ENCODE data around the gene LY6G6C. TPM values are rescaled to one million over a fixed set of nuclear protein-coding genes. Genes with fewer than 3 reads are reported as not detected.

LY6G6C gene
- total RNA-seq, 1 experiment from 2014 or later = not detected

DNA sequence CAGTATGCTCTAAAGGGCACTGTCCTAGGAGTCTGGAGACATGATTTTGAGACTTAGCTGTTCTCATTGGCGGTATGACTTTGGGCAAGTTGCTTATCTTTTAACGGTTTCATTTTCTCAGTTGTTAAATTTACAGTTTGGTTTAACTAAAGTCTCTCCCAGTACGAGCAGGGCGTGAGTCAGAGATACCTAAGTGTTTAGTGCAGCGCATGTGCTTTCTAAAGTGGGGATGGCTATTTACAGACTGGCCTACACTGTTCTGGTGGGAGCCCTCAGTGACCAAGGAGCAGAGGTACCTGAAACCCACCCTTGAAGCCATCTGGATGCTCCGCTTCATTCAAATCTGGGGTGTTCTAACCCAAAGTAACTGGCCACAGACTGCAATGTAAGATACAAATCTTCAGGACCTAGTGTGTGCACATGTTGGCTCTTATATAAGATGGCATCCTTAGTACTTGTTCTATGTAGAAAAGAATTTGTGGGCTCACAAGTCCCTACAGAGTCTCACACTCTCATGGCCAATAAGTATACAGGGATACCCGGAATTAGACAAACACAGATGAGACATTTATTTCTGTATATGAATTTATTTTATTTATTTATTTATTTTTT lies 29.0 kb upstream of the LY6G6C start:
- no peak for DNase-seq
- no peaks in the 10 kb centered on the region for H3K27me3 ChIP-seq
- no peaks in the 10 kb centered on the region for H3K9me3 ChIP-seq
- peaks cover 8% of the 10 kb centered on the region; the same call in 1 of the 2 replicates for H3K36me3 ChIP-seq
- no peak overlapping the region for H3K4me3 ChIP-seq

DNA sequence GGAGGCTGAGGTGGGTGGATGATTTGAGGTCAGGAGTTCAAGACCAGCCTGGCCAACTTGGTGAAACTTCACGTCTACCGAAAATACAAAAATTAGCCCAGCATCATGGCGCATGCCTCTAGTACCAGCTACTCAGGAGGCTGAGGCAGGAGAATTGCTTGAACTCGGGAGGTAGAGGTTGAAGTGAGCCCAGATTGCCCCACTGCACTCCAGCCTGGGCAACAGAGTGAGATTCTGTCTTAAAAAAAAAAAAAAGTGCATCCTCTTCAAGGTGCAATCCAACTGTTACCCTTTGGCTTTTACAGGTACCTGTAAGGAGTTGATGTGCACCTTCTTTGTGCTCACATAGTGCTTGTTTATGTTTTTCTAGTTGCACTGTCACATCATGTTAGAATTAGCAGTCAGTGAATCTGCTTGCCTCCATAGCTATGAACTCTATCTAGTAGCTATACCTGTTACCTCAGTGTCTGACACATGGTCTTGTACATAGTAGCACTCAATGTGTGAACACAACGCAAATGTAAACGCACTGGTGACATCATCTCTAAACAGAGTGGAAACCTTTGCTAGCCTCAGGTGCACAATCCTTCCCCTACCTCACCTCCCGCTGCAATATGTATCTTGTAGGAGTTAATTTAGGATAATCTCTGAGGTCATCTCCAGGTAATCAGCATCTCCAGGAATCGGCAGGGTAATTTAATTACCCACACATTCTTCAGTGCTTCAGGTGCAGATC lies 27.9 kb upstream of the LY6G6C start:
- Histone ChIP-seq H3K9me3 (no peaks in the 10 kb centered on the region), H3K27me3 (no peaks in the 10 kb centered on the region), H3K4me3 (no peak overlapping the region), H3K36me3 (peaks cover 8% of the 10 kb centered on the region; the same call in 1 of the 2 replicates)
- no peak for DNase-seq

DNA sequence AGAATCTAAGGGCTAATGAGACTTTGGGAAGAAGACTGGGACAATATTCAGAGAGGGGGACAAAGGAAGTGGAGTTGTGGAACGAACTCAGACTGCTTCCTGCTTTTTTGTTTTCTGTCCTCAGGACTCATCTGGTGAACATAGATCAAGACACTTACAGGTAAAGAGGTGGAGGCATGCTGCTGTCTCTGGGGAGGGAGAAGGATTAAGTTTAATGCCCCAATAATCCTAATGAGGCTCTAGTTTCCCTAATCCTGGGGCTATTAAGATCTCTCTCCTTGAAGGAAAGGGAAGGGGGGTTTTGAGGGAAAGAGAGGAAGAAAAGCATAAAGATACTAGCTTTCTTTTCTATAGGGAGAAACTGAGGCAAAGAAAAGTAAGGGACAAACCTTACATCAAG lies 22.9 kb upstream of the LY6G6C start:
- H3K4me3 ChIP-seq = no peak overlapping the region
- no peaks in the 10 kb centered on the region for H3K27me3 ChIP-seq
- H3K36me3 ChIP-seq = peaks cover 31% of the 10 kb centered on the region
- no peak for DNase-seq
- no peaks in the 10 kb centered on the region for H3K9me3 ChIP-seq

DNA sequence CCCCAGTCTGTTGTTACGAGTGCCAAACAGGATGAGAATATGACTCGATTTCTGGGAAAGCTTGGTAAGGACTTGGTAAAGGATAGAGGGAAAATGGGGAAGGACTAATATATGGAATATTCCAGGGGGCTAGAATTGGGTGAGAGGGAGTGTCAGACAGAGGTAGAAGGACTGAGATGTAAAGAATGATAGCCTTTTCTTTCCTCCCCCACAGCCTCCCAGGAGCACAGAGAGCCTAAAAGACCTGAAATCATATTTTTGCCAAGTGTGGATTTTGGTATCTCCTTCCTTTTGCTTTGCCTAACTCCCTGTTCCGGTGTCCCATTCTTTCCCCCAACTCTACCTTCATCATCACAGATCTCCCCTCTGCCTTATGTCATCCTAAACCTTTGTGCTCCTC lies 21.3 kb upstream of the LY6G6C start:
- no peaks in the 10 kb centered on the region for H3K9me3 ChIP-seq
- H3K4me3 ChIP-seq = no peak overlapping the region
- H3K27me3 ChIP-seq = no peaks in the 10 kb centered on the region
- peaks cover 29% of the 10 kb centered on the region for H3K36me3 ChIP-seq
- DNase-seq = no peak

DNA sequence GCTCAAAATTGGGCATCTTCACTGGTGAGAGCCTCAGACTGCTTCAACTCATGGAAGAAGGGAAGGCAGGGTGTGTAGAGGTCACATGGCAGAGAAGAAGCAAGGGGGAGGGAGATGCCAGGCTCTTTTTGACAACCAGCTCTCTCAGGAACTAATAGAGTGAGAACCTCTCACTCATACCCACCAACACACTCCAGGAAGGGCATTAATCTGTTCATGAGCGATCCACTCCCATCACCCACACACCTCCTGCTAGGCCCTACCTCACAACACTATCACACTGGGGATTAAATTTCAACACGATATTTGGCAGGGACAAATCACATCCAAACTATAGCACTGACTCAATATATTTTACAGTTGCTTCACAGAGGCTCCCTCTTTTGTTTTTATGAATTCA lies 20.3 kb upstream of the LY6G6C start:
- no peaks in the 10 kb centered on the region for H3K9me3 ChIP-seq
- H3K27me3 ChIP-seq = no peaks in the 10 kb centered on the region
- peaks cover 28% of the 10 kb centered on the region for H3K36me3 ChIP-seq
- DNase-seq = no peak
- no peak overlapping the region for H3K4me3 ChIP-seq

DNA sequence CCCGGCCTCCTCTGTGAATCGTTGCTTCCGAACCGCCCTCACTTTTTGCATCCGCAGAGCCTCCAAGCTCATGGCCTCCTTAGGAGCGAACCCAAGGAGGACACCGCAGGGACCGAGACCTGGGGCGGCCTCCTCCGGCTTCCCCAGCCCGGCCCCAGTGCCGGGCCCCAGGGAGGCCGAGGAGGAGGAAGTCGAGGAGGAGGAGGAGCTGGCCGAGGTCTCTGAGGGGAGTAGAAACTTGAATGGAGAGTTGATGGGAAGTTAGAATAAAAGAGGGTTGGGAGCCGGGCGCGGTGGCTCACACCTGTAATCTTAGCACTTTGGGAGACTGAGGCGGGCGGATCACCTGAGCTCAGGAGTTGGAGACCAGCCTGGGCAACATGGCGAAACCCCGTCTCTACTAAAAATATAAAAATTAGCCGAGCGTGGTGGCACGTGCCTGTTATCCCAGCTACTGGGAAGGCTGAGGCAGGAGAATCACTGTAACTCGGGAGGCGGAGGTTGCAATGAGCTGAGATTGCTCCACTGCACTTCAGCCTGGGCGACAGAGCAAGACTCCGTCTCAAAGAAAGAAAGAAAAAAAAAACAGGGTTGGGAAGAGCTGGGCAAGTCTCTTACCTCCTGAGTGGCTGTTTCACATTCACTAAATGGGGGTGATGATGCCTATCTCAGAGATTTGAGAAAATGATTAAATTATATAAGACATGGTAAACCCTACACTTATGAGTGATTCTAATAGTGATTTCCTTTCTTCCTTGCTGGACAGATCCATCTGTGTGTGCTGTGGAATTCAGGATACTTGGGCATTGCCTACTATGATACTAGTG lies 19.1 kb upstream of the LY6G6C start:
- peaks cover 23% of the 10 kb centered on the region for H3K36me3 ChIP-seq
- DNase-seq = no peak
- H3K9me3 ChIP-seq = no peaks in the 10 kb centered on the region
- no peaks in the 10 kb centered on the region for H3K27me3 ChIP-seq
- peak overlapping the region; percentile 69 for H3K4me3 ChIP-seq

DNA sequence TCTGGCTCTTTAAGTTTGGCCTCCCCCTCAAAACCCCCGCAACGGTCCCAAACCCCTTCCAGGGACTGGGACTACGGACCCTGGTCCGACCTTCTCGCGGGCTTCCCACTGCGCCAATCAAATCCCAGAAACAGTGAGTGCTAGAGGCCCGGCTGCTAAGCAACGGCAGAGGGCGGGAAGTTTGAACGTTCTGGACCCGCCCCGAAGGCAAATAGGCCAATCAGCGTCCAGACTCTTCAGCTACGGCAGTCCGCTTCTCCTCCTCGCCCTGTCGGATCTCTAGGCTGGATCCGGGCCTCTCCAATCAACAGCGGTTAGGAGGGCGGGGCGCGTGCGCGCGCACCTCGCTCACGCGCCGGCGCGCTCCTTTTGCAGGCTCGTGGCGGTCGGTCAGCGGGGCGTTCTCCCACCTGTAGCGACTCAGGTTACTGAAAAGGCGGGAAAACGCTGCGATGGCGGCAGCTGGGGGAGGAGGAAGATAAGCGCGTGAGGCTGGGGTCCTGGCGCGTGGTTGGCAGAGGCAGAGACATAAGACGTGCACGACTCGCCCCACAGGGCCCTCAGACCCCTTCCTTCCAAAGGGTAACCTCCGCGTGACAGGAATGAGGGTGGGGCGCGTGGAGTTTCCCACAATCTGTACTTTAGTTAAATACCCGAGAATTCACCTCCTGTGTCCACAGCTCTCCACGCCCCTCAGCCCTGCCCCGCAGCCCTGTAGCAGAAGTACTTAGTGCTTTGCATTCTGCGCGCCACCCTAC lies 18.3 kb upstream of the LY6G6C start, which contains the start of gene MSH5:
MSH5 (plus strand) TSS at position 367 of the 758 bp plus-strand sequence. CDS start 462 bp downstream, outside the sequence.
- no peaks in the 10 kb centered on the region for H3K27me3 ChIP-seq
- DNase-seq = peak; percentile 96
- H3K36me3 ChIP-seq = peaks cover 27% of the 10 kb centered on the region
- peak within 1 kb of the TSS; percentile 69 for H3K4me3 ChIP-seq
- no peaks in the 10 kb centered on the region for H3K9me3 ChIP-seq

DNA sequence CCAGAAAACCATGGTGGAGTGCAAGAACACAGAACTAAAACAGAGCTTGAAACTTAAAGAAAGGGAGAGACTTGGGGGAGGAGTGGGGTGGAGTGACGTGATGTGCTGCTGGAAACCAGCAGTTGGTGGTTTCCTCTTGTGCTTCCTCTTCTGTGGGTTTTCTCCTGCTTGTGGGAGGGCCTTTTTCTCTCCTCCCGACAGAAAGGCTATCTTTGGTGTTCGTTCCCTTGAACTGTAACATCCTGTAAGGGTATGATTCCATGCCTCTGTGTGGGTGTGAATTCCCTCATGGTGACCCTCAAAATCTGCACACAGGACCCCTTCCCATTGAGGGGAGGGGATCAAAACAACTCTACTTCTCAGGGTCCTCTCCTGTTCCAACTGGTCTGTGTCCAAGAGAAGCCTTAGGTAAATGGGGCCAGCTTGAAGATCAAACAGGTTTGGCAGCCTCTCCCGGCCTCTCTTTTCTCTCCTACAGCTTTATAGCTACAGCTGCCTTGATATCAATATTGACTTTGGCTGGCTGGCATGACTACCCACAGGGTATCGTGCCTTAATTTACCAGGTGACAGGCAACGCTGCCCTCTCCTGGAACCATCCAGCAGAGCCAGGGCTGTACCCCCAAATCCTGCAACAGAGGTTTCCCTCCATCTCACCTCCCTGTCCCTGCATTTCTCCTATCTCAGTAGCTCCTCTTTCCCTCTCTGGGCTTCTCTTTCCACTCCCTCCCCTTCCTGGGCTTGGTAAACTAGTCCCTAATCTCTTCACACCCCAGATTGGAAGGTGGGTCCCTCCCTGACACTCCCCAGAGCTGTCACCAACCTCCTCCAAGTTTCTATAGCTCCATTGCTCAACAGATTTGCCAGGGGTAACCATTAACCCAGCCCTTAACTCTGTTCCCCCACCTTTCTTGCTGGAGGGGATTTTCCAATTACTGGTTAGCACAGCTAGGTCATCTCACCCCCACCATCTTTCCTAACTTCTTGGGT lies 16.7 kb upstream of the LY6G6C start:
- no peak for DNase-seq
- H3K4me3 ChIP-seq = no peak overlapping the region

DNA sequence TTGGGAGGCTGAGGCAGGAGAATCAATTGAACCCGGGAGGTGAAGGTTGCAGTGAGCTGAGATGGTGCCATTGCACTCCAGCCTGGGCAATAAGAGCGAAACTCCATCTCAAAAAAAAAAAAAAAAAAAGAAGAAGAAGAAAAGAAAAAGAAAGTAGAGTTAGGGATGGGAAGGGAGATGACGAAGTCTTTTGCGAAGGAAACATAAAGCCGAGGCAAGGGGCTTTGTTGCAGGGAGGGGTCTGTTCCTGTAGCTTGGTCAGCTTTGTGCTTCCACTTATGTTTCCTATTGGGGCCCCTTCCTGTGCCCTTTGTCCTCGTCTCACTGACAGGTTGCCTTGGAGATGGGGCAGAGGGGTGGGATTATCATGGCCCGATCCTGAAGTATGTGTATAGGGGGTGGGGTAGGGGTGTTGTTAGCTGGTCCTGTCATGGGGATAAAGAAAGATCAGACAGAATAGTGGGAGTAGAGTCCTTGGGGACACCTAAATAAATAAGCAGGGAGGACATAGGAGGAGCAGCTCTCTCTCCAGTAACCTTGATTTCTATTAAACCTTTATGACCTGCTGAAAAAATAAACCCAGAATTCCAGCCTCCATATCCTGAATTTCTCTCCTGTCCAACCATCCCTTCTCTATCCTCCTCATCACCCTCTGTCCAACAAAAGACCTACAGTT lies 15.9 kb upstream of the LY6G6C start:
- peaks cover 38% of the 10 kb centered on the region for H3K36me3 ChIP-seq
- no peaks in the 10 kb centered on the region for H3K27me3 ChIP-seq
- H3K4me3 ChIP-seq = no peak overlapping the region
- H3K9me3 ChIP-seq = no peaks in the 10 kb centered on the region
- no peak for DNase-seq

More for the DNA sequence above, 16.7 kb upstream of the LY6G6C start:
- Histone ChIP-seq H3K36me3 (peaks cover 40% of the 10 kb centered on the region), H3K27me3 (no peaks in the 10 kb centered on the region), H3K9me3 (no peaks in the 10 kb centered on the region)

DNA sequence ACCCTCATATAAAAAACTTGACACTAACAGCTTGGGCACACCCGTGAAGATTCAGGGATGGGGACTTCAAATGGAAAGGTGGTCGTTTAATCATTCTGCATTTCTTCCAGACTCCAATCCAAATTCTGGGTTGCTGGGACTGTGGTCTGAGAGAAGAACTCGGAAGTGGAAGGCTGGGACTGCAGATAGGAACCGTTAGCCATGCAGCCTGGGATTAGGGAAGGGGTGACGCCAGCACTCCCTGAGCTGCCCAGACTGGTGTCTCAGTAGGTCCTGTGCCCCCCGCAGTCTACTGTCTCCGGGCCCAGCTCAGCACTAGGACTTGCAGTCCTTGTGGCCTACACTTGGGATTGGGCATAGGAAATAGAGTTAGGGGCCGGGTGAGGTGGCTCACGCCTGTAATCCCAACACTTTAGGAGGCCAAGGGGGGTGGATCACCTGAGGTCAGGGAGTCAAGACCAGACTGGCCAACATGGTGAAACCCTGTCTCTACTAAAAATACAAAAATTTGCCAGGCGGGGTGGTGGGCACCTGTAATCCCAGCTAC lies 15.3 kb upstream of the LY6G6C start:
- Histone ChIP-seq H3K4me3 (peak overlapping the region; percentile 82), H3K36me3 (peaks cover 38% of the 10 kb centered on the region), H3K9me3 (no peaks in the 10 kb centered on the region), H3K27me3 (no peaks in the 10 kb centered on the region)
- no peak for DNase-seq

DNA sequence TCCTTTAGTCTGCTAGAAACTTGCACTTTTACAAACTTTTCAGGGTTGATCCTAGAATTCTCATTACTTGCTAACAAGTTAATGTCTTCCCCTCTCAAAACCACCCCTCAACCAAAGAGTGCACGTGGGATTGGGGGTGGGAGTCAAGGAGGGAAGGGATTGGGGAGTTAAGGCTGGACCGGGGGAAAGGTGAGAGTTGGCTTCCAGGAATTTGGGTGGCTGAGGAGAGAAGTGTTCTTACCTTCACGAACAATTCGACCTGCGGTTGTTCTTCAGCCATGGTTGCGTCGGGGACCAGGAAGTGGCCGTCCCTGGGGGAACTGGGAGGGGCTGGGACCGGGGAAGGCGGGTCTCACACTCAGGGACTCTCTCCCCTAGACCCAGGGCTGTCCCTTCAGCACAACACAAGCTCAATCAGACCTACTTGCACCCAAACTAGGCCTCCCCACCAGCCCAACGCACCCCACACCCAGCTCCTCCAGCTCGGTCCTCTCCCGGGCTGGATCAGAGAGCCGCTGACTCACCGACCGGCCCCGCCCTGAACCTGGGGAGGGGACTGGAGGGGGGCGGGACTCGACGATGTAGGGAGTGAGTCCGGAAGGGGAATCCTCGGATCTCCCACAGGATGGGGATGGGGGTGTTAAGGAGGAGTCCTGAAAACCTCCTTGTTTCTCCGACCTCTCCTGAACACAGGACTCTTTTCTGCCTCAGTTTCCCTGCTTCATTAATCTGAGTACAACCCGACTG lies 14.6 kb upstream of the LY6G6C start, which contains the start of gene CLIC1:
CLIC1 (minus strand) TSS at position 510 of the 747 bp plus-strand sequence; CDS start at position 280, 230 bp downstream.
- DNase-seq = peak; percentile 88
- Histone ChIP-seq H3K4me3 (peak within 1 kb of the TSS; percentile 82), H3K36me3 (peaks cover 38% of the 10 kb centered on the region), H3K9me3 (no peaks in the 10 kb centered on the region), H3K27me3 (no peaks in the 10 kb centered on the region)

DNA sequence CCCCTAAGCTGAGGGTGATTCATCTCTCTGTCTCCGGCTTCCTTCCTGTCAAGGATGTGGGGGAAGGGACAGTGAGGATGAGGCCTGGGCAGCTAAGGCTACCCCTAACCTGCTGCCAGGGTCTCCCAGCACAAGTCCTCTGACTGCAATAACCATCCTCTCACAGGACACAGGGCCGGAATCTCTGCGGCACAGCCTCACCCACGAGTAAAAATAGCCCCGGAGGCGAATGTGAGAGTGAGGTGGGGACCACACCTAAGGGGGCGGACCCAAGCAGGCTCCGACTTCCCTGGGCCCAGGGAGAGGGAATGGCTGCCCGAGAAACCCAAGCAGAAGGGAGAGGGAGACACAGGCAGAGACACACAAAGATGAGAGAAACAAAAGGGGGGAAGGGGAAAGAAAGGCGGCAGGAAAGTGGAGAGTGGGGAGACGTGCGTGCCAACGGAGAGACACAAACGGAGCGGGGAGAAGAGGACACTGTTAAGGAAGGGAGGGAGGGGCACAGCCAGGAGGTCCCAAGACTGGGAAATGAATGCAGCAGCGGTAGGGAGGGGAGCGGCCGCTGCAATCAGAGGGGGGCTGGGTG lies 13.4 kb upstream of the LY6G6C start:
- DNase-seq = peak; percentile 73
- Histone ChIP-seq H3K36me3 (peaks cover 45% of the 10 kb centered on the region), H3K27me3 (no peaks in the 10 kb centered on the region)

DNA sequence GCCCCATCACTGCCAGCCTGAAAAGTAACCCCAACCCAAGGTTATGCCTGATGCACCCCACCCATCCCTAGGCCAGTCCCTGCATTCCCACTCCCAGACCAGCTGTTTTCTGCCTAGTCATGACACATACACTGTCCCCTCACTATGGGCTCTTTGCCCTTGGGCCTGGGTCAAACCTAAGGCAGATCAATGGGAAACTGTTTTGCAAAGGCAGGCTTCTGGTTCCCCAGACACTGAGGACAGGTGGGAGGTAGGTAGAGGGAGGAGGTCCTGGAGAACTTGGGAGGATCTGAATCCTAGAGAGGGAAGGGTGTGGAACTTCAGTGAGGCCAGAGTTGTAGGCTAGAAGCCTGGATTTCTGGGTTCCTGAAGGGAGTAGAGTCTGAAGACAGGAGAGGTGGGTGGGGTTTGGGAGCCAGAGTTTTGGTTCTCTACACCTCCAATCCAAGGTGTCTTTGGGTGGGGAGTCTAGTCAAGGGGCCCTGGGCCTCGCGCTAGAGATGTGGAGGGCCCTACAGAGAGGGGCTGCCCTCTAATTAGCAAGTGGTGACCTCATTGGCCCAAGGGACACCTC lies 12.8 kb upstream of the LY6G6C start:
- DNase-seq = no peak
- Histone ChIP-seq H3K9me3 (no peaks in the 10 kb centered on the region), H3K4me3 (peak overlapping the region; percentile 82), H3K27me3 (no peaks in the 10 kb centered on the region), H3K36me3 (peaks cover 45% of the 10 kb centered on the region)

More for the DNA sequence above, 13.4 kb upstream of the LY6G6C start:
- H3K4me3 ChIP-seq = peak overlapping the region; percentile 82
- no peaks in the 10 kb centered on the region for H3K9me3 ChIP-seq
